AML-193 (cell line): ENCODE results near the gene IPO4.

Experiments used
- DNase-seq, 2 experiments: peaks; one replicate each; lab custom pipeline; 2025; lab: John Stamatoyannopoulos, UW

The IPO4 gene

DNA sequence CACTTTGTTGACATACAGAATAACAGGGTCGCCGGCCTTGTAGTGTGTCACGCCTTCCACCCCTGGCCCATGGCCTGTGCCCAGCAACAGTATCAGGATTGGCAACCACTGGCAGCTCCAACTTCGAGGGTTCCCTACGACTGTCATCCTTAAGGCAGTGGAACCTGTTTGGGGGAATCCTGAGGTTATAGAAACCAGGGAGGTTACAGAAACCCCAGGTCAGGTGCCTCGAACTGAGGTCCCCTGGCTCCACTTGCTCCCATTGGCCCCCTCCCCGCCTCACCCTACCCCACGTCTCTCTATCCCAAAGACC is 6.2 kb upstream of the IPO4 start:
- no peak for DNase-seq

DNA sequence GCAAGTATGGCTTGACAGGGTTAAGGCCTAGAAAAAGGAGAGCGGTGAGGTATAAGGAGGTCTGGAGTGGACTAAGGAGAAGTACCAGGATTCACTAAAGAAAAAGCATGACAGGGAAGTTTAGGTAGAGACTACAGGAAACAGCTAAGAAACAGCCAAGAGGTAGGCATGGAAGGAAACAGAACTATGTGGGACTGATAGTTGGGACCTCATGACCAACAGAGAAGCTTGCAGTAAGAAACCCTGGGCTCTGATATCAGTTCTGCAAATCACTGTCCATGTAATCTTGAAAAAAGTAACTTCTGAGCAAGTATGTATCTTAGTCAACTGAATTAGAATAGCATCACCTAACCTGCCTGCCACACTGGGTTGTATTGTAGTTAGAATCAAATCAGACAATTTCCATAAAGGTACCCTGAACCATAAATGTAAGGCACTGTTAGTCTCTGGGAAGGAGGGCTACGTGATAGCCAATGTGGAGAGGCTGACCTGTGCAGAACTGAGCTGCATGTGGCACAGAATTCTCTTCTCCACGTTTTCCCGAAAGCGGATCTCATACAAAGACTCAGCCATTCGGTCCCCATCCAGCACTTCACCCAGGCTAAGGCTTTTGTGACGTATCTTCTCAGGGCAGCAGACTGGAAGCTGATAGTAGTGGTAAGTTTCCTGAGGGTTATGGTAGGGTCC is 5.7 kb upstream of the IPO4 start:
- DNase-seq = no peak

DNA sequence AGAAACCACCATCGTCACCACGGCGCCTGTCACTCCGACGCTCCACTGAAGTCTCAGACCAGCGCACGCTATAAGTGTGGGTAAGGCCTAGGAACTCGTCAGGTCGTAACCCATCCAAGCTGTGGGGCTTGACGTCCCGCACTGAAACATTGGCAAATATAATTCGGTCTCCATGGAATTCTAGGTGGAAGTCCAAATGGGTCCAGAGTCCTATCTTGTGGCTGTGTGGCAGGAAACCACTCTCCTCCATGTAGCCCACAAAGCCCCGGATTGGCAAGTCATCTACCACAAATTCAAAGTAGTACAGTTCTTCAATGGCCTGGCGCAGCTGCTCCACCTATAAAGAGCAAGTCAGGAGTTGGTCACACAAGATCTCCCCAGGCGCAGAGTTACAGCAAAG is 4.3 kb upstream of the IPO4 start:
- DNase-seq = no peak

DNA sequence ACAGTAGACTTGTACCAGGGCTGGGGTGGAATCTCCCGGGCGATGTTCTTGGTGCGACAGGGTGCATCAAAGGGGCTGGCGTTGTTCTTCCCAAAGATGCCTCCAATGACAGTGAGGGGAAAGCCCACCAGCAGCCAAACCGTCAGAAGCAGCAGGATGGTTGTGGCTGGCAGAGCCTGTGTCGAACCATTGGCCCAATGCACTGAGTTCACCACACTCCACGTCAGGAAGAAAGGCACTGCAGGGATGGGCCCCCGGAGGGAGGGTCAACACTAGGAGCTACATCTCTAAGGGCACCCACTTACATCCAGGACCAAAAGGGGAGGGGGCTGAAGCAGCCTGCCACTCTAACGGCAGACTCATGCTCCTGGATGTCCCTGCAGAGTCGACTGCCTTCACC is 1.8 kb upstream of the IPO4 start:
- no peak for DNase-seq

GRCh38 chr14:24189460-24189859 is 844 bp upstream of the IPO4 start:
- DNase-seq = no peak

GRCh38 chr14:24189059-24189375 is 401 bp upstream of the IPO4 start:
- no peak for DNase-seq

GRCh38 chr14:24187539-24187915 is 1.1 kb downstream of the IPO4 start:
- DNase-seq = no peak

DNA sequence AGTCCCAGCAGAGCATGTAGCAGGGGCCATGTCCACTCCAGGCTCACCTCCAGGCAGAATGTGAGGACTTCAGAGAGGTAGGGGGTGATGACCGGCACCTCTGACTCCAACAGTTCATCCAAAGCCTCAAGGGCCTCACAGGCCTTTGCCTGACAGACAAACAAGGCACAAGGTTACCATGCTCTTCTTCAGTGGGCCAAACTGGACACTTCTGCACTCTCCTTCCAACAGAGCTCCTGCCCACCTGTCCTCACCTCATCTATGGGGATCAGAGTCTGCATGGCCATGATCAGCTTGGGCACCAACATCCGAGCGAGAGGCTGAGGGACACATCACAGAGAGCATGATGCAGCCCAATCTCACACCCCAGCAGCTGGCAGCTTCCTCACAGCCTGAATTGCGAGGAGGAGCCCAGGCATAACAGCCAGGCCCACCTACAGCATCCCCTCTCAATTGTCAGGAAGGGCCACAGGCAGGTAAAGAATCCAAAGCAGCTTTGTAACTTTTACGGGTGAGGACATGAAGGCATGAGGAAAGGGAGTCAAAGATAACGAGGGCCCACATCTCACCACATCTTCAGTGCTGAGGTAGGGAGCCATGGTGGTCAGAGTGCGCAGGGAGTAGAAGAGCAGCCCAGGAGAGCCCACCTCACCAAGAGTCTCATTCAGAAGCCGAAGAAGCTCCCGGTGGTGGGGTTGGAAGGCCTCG is 1.6 kb downstream of the IPO4 start:
- no peak for DNase-seq

DNA sequence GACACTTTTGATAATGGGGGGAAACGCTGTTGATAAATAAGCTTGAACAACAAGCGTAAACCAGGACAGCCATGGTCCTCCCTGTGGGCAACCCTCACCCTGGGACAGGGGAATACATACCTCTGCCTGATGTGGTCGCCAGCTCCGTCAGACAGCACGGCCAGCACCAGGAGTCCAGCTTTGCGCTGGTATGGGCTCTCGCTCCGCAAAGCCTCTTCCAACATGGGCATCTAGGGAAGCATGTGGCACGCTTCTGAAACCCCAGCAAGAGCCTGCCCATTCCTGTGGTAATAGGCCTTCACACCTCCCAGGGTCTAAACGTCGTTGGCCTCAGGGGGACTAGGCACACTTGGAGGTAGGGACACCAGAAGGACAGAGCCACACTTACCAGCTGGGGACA is 2.9 kb downstream of the IPO4 start:
- no peak for DNase-seq

GRCh38 chr14:24185026-24185425 is 3.6 kb downstream of the IPO4 start:
- DNase-seq = no peak

DNA sequence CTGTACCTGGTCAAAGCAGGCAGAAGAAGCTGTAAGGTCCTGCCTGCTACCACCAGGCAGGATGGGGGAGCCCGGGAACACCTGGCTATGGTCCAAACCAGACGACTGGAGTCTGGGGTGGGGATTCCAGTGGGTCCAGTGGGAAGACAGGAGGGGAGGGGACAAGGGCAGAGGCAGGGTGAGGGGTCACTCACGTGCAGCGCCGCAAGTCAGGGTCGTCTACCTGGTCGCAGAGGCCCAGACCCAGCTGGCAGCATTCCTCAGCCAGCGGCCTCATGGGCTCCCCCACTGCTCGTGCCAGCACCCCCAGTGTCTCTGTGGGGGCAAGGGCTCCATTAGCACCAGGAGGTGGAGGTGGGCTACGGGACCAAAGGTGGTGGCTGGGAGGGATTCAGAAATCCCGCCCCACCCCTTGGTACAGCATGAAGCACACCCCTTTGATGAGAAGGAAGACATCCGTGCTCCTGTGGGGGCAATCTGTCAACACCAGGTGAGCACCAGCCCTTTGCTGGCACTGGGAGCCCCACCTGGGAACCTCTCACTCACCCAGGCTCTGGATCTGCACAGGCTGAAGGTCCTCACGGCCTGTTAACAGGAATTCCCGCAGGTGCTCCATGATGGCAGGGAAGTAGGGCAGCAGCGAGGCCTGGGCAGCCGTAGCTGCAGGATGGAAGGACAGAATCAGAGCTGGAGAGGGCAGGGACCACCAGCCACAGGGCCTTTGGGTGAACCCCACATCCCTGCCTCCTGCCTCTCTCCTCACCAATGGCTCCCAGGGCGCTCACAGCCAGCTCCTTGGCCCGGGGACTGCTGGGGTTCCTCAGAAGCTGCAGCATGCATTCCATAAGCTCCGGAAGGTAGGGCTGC is 4.3 kb downstream of the IPO4 start:
- DNase-seq = no peak

GRCh38 chr14:24183014-24183481 is 5.6 kb downstream of the IPO4 start:
- DNase-seq = no peak

DNA sequence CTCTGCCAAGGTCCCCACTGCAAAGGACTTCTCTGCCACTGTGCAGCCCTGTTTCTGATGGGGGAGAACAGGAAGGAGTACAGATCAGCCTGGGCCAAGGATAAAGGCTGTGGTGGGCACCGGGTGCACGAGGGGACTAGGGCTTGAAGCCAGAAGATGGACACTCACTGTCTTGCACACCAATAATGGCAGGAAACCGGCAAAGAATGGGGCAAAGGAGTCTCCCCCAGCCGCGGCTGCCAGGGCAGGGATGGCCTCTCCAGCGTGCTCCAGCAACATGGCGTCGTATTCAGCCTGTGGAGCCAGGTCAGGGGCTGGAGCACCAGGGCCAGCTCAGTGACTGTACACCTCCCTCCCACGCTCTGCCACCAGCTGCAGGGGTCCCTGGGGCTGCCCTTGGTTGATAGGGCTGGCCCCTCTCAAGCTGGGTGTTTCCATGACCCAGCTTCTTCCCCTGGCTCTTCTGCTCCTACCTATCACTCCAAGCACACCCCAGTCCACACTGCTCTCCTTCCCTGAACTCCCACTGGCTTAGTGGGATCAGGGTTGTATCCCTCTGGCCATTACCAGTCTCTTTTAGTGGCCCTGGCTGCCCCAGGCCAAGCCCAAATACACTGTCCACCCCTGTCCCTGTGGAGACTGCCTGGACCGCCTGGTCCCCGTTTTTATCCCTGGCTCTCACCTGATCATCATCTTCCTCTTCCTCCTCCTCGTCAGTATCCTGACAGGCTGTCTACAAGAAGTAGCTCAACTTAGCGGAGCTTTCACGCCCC is 6.3 kb downstream of the IPO4 start:
- no peak for DNase-seq

DNA sequence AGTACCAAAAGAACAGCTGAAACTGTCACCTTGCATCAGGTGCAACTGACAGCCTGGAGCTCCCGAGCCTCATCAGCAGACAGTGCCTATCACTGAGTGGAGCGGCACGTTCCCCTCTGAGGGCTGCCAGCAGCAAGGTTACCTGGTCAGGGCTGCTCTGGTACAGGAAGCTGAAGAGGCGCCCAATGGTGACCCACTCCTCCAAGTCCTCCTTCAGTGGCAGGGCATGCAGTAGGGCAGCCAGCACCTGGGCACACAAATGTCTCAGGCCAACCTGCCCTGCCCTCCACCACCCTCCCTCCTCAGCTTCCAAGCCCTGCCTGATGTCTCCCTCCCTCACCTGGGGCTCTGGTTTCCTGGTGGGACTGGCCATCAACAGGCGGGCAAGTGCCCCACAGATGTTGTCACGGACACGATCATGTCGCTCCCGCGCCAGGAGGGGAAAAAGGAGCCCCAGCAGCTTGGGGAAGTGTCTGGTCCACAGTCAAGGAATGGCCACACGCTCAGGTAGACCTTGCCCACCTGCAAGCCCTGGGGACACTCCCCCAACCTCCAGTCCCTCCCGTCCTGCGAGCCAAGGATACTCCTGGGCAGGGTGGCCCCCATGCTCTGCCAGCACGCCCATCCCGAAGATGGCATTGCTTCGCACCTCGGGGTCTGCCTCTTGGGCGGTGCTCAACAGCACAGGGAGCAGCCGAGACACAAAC is 7.1 kb downstream of the IPO4 start:
- no peak for DNase-seq

GRCh38 chr14:24179961-24180796 is 8.4 kb downstream of the IPO4 start:
- no peak for DNase-seq

DNA sequence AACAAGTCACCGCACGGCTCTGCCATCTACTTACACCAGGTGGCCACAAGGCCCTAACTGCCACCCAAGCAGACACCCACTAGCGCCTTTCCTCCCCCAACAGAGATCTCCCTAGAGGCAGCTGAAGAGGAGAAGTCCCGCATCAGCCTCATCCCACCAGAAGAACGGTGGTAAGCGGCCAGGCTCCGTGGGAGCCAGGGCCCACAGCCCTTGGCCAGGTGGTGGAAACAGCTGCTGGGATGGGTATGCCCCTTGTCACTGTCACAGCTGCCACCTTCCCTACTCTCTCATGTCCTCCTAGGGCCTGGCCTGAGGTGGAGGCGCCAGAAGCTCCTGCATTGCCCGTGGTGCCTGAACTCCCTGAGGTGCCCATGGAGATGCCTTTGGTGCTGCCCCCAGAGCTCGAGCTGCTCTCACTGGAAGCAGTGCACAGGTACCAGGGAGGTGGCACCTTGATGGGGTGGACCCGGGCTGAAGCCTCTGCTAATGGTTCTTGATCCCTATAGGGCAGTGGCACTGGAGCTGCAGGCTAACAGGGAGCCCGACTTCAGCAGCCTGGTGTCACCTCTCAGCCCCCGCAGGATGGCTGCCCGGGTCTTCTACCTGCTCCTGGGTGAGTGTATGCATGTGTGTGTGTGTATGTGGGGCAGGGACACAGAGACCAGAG is 9.2 kb downstream of the IPO4 start:
- no peak for DNase-seq

- no peak for DNase-seq
These were observed 10.0 kb downstream of the IPO4 start for GRCh38 chr14:24178399-24179178.

DNA sequence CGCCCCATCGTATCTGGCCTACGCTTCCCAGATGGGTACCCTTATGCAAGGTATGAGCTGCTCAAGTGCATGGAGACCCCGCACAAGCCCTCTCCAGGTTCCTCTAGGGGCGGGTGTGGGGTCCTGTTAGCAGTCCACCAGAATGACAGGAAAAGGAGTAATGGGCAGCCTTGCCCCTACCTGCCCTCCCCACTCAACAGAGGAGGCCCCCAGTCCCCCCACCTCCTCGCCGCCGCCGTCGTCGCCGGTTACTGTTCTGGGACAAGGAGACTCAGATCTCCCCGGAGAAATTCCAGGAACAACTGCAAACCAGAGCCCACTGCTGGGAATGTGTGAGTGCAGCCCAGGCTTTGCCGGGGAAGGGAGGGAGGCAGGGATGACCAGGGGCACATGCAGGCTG is 10.7 kb downstream of the IPO4 start:
- DNase-seq = no peak

DNA sequence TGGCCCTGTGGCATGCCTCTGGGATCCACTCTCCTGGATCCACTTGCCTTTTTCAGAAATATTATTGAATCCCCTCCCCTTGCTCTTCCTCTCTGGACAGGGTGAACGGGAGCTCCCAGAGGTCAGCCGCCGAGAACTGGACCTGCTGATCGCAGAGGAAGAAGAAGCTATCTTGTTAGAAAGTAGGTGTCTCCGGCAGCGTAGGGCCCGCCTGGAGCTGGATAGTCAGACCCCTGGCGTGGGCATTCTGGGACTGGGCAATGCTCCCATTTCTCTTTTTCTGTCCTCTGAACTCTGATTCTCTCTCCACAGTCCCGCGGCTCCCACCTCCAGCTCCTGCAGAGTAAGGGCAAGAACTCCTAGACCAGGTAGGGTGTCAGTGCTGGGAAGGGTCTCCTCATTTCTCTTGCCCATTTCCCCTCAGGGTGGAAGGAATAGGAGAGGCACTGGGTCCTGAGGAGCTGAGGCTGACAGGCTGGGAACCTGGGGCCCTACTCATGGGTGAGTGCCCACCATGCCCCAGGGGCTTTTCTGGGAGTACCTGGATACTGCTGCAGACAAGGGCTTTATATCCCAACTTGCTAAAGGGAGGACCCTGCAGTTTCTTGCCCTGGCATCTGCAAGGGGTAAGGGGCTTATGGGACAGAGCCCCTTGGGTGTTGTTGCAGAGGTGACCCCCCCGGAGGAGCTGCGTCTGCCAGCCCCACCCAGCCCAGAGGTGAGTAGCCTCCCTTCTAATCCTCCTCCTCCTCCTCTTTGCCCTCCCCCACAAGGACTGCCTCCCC is 11.4 kb downstream of the IPO4 start:
- no peak for DNase-seq
